ENCODE results near the gene SDSL. TPM values are rescaled to one million over a fixed set of nuclear protein-coding genes. Genes with fewer than 3 reads are reported as not detected.

The SDSL gene
- total RNA-seq, 6 experiments from 2014 or later, result 25.5 to 85.7 (median 32.3) TPM

DNA sequence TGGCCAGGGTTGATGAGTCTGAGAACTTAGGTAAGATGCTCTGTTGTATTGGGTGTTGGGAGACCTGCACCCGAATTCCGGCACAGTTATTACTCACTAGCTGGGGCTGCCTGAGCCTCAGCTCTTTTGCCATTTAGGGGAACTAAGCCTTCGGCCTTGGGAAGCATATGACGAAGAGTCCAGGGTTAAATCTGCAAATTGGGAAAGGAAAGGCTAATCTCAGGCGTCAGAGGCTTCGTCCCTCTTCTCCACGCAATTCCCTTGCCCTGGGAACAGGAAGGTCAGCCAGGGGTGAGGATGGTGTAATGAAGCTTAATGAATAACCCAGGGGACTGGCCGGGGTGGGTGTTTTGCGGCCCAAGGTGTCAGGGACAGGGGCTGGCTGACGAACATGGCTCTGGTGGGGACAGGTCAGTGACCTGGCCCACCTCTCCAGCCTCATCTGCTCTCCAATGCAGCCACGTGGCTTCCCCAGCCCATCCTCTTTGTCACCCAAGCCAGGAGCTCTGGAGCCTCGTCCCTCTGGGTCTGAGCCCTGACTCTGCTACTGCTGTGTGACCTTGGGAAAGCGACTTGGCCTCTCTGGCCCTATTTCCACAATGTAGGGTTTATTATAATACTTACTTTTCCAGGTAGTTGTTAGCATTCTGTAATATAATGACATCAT is 3.8 kb upstream of the SDSL start:
- H3K4me1 ChIP-seq, result peaks cover 0 to 56% (median 22%) of the 10 kb centered on the region in 4 donors
- peak; percentile 63 to 85 (median 75) for ATAC-seq

DNA sequence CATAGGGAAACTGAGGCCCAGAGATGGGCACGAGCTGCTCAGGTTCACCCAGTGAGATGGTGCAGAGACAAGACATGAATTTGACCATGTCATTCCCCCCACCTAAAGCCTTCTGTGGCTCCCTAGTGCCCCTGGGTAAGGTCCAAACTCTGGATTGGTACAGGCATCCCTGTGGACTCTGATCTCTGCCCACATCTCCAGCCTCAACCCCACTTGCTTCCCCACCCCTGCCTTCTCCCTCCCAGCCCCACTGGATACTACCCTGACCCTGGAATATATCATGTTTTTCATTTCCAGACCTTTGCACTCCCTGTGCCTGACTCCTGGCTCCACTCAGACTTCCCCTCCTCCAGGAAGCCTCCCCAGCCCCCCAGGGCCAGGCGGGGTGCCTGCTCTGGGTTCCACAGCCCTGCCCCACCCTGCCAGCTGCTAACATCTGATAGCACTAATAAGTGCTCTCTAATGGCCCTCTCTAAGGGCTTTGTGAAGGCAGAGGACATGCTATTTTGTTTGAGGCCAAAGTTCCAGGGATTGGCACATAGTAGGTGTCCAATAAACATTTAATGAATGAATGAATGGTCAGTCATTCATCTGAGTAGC is 1.1 kb upstream of the SDSL start:
- peaks cover 0 to 37% (median 15%) of the 10 kb centered on the region in 4 donors for H3K4me1 ChIP-seq
- ATAC-seq, result peak; percentile 6 to 15 (median 10)
- WGBS (ENCODE audit: insufficient coverage, low coverage, low lambda C conversion rate, missing lambda C conversion rate), result 6% methylated on average over 1 of the region's 2 CpGs
- H3K4me3 ChIP-seq, result no peak overlapping the region
- H3K27ac ChIP-seq, result peak overlapping the region; percentile 97 to 99 (median 98)
- no peaks in the 10 kb centered on the region for H3K27me3 ChIP-seq
- intact Hi-C loops (cut with DNase I), result no loop called here
- no peaks in the 10 kb centered on the region for H3K9me3 ChIP-seq
- no peak for TF ChIP-seq POLR2A (IDR thresholded peaks at IDR 0.05)
- TF ChIP-seq, protein P1, sequence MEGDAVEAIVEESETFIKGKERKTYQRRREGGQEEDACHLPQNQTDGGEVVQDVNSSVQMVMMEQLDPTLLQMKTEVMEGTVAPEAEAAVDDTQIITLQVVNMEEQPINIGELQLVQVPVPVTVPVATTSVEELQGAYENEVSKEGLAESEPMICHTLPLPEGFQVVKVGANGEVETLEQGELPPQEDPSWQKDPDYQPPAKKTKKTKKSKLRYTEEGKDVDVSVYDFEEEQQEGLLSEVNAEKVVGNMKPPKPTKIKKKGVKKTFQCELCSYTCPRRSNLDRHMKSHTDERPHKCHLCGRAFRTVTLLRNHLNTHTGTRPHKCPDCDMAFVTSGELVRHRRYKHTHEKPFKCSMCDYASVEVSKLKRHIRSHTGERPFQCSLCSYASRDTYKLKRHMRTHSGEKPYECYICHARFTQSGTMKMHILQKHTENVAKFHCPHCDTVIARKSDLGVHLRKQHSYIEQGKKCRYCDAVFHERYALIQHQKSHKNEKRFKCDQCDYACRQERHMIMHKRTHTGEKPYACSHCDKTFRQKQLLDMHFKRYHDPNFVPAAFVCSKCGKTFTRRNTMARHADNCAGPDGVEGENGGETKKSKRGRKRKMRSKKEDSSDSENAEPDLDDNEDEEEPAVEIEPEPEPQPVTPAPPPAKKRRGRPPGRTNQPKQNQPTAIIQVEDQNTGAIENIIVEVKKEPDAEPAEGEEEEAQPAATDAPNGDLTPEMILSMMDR (IDR thresholded peaks at IDR 0.05), result no peak
- H3K36me3 ChIP-seq, result no peaks in the 10 kb centered on the region
- DNase-seq, result peak; percentile 62 to 81 (median 79)

More for the DNA sequence above, 3.8 kb upstream of the SDSL start:
- Histone ChIP-seq H3K9me3 (no peaks in the 10 kb centered on the region), H3K27ac (peak overlapping the region; percentile 91 to 99 (median 95)), H3K4me3 (no peak overlapping the region), H3K27me3 (no peaks in the 10 kb centered on the region), H3K36me3 (no peaks in the 10 kb centered on the region)
- TF ChIP-seq, protein P1 (IDR thresholded peaks at IDR 0.05), result no peak
- peak; percentile 69 for TF ChIP-seq POLR2A (IDR thresholded peaks at IDR 0.05)
- WGBS (ENCODE audit: insufficient coverage, low coverage, low lambda C conversion rate, missing lambda C conversion rate), result 11% methylated on average over 10 of the region's 13 CpGs
- intact Hi-C loops (cut with DNase I), result no loop called here
- peak; percentile 89 to 97 (median 96) for DNase-seq

DNA sequence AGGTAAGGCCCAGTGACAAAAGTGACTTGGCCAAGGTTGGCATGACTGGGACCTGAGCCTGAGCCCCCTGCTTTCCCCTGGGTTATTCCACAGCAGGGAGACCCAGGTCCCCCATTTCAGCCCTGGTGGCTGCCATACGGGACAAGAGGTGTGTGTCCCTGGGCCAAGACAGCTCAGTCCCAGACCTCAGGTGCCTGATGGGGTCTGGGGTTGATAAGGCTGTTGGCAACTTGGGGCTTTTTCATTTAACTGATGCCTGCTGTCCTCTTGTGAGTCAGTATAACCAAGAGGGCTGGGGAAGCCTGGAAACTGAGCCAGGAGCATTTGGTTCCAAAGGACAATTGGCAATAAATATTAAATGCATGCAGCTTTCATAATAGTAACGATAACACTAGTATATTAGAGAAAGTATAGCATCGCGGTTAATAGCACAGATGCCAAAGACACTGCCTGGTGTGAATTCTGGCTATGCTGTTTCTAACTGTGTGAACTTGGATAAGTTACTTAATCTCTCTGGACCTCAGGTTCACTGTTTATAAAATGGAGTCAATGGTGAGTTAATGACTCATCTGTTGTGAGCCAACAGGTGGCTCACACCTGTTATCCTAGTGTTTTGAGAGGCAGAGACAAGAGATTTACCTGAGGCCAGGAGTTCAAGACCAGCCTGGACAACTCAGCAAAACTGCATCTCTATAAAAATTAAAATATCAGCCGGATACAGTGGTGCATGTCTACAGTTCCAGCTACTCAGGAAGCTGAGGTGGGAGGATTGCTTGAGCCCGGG is 898 bp downstream of the SDSL start:
- peak; percentile 21 for TF ChIP-seq POLR2A (IDR thresholded peaks at IDR 0.05)
- TF ChIP-seq, protein P1 (IDR thresholded peaks at IDR 0.05), result no peak
- peaks cover 0 to 36% (median 12%) of the 10 kb centered on the region in 4 donors for H3K4me1 ChIP-seq
- intact Hi-C loops (cut with DNase I), result no loop called here
- ATAC-seq (no peak), DNase-seq (no peak)
- peak overlapping the region; percentile 97 to 99 (median 98) for H3K27ac ChIP-seq
- no peaks in the 10 kb centered on the region for H3K36me3 ChIP-seq
- peak overlapping the region; percentile 64 to 68 (median 65) for H3K4me3 ChIP-seq
- H3K9me3 ChIP-seq, result no peaks in the 10 kb centered on the region
- H3K27me3 ChIP-seq, result no peaks in the 10 kb centered on the region
- 45% methylated on average over 5 of the region's 6 CpGs for WGBS (ENCODE audit: insufficient coverage, low coverage, low lambda C conversion rate, missing lambda C conversion rate)

DNA sequence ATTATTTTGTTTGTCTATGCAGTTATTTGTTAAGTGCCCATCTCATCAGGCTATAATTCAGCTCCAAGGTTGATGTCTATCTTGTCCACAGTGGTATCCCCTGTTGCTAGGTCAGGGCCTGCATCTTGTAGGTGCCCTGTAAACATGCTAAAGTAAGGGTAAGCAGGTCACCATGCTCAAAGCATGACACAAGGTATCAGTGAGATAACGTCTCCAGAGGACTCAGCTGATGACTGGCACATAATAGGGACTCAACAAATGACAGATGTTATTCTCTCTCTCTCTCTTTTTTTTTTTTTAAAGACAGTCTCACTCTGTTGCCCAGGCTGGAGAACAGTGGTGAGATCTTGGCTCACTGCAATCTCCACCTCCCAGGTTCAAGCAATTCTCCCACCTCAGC is 2.3 kb downstream of the SDSL start:
- H3K36me3 ChIP-seq, result no peaks in the 10 kb centered on the region
- DNase-seq, result no peak
- no peak overlapping the region for H3K4me3 ChIP-seq
- WGBS (ENCODE audit: insufficient coverage, low coverage, low lambda C conversion rate, missing lambda C conversion rate), result 50% methylated on average over 1 of the region's 1 CpG
- no peaks in the 10 kb centered on the region for H3K9me3 ChIP-seq
- no peak for ATAC-seq
- no peak overlapping the region for H3K27ac ChIP-seq
- no peaks in the 10 kb centered on the region for H3K27me3 ChIP-seq
- TF ChIP-seq, protein P1 (IDR thresholded peaks at IDR 0.05), result no peak
- TF ChIP-seq POLR2A (IDR thresholded peaks at IDR 0.05), result no peak
- peaks cover 0 to 27% (median 8%) of the 10 kb centered on the region in 4 donors for H3K4me1 ChIP-seq
- intact Hi-C loops (cut with DNase I), result no loop called here
